H1 (cell line): ENCODE results near the gene KRTAP9-7. TPM values are rescaled to one million over a fixed set of nuclear protein-coding genes. Genes with fewer than 3 reads are reported as not detected.

Source experiments
- YY1 ChIP-seq: IDR thresholded peaks from 2 replicates; pipeline ENCODE4 v1.6.1; 2011; ENCODE audit warnings: low read depth, mild to moderate bottlenecking, low read length
- polyA plus RNA-seq, 7 experiments: library from polyadenylated mRNA; depleted of rRNA in 3 of 7; stranded (reverse) in 5 of 7; unstranded in 2 of 7; fragments of >200 nt in 5 of 7; fragments of 200-250 nt in 2 of 7; gene quantifications; 1 replicate in 5 of 7; 2 replicates in 1 of 7; 4 replicates in 1 of 7; pipeline versions ENCODE4 v1.2.1 to v1.2.3, GENCODE V29; 2011 to 2013; ENCODE audit warnings: missing spikeins in 2 of 7, mixed read lengths in 2 of 7
- total RNA-seq: library from RNA; stranded (reverse); fragmentation: NEBNext Ultra II Directional; extraction: Animal tissue kit (Norgen Biotek cat#: 25700); gene quantifications from 2 replicates; pipeline ENCODE4 v1.2.1, GENCODE V29; 2021

KRTAP9-7 gene
- total and polyA plus RNA-seq, 2 of the 8 experiments (the other 6 are each of a cell fraction or from before 2014, with no cell fraction given): not detected

- no peak for TF ChIP-seq YY1
Measured at GRCh38 chr17:41322903-41323895, 47.7 kb downstream of the KRTAP9-7 start (continued).
